ENCODE results near the gene USP21.

USP21 gene

GRCh38 chr1:161133220-161133740 is 26.0 kb upstream of the USP21 start:
- no peak for DNase-seq

DNA sequence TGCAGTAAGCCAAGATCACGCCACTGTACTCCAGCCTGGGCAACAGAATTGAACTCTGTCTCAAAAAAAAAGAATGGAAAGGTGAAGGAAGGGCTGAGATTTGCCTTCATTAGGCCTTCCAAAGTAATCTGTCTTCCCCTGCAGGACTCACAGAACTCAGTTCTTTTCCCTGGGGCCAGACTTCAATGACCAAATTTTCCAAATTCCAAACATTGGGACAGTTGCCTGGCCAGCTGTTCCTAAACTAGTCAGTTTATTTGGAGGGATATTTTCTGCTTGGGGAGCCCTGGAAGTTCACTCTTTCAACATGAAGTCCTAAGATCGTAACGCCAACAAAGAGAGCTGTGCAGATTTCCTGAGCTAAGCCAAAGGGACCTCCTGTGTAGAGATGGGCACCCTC is 21.4 kb upstream of the USP21 start:
- DNase-seq, result no peak

GRCh38 chr1:161138431-161138830 is 20.9 kb upstream of the USP21 start:
- no peak for DNase-seq

- DNase-seq, result peak; percentile 37
Measured at GRCh38 chr1:161139766-161140165, 19.5 kb upstream of the USP21 start.

GRCh38 chr1:161140755-161141400 is 18.4 kb upstream of the USP21 start:
- no peak for DNase-seq

- DNase-seq, result no peak
Measured at GRCh38 chr1:161145832-161146231, 13.5 kb upstream of the USP21 start.

- DNase-seq, result no peak
Measured at GRCh38 chr1:161153176-161153575, 6.1 kb upstream of the USP21 start.

GRCh38 chr1:161153682-161154337 is 5.5 kb upstream of the USP21 start, which contains the start of gene UFC1:
Gene UFC1, plus strand, starts transcription at chr1:161153978. Its CDS starts 20 bp downstream, at chr1:161153998.
- peak; percentile 91 for DNase-seq

DNA sequence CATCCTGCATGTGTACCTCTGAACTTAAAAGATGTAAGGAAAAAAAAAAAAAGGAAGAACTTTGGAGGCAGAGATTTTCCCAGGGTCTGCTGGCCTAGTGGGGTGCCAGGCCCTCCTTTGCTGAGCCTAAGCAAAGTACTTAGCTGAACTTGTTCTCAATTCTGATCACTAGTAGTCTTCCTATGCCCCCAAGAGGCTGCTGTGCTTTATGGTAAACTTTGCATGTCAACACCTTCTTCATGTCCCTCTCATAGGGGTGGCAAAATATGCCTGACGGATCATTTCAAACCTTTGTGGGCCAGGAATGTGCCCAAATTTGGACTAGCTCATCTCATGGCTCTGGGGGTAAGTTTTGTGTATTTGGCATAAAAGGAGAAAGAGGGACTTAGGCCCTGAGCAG is 1.4 kb upstream of the USP21 start:
- no peak for DNase-seq

DNA sequence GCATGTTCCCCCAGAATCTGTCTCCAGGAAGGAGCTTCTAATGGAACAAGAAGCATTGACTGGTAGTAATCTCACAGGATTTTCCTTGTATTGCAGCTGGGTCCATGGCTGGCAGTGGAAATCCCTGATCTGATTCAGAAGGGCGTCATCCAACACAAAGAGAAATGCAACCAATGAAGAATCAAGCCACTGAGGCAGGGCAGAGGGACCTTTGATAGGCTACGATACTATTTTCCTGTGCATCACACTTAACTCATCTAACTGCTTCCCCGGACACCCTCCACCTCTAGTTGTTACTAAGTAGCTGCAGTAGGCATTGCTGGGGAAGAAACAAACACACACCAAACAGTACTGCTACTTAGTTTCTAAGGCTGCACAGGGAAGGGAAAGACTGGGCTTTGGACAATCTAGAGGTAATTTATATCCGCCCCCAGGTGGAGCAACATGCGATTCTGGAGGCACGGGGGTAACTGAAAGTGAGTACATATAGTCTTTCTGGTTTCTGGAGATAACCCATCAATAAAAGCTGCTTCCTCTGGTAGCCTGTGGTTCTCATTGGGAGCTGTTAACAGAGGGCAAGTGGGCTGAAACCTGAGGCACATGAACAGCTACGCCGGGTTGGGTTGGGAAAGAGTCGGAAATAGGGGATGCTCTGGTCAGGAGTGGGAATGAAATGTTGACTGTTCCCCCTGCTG is 837 bp upstream of the USP21 start:
- no peak for DNase-seq

GRCh38 chr1:161159913-161160243 is 578 bp downstream of the USP21 start:
- no peak for DNase-seq

DNA sequence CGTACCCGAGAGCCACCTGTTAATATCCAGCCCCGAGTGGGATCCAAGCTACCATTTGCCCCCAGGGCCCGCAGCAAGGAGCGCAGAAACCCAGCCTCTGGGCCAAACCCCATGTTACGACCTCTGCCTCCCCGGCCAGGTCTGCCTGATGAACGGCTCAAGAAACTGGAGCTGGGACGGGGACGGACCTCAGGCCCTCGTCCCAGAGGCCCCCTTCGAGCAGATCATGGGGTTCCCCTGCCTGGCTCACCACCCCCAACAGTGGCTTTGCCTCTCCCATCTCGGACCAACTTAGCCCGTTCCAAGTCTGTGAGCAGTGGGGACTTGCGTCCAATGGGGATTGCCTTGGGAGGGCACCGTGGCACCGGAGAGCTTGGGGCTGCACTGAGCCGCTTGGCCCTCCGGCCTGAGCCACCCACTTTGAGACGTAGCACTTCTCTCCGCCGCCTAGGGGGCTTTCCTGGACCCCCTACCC is 1.4 kb downstream of the USP21 start:
- DNase-seq, result no peak

DNA sequence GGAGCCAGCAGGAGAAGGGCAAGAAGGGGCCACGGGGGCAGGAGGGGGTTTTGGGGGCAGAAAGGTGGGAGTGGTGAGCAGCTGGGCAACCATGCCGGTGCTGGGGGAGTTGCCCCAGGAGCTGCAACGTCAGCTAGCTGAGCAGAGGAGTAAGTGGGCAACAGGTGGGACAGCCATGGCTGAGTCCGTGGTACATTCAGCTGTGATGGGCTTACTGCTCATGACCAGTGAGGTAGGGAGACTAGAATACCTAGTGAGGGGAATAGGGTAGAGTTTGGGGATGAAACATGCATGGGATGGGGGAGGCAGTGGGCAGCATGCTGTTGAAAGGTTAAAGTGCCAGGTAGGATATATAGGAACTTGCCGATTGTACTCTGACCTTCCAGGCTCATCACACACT is 2.4 kb downstream of the USP21 start:
- DNase-seq, result no peak

GRCh38 chr1:161162052-161162451 is 2.8 kb downstream of the USP21 start:
- DNase-seq, result no peak

- DNase-seq, result no peak
Measured at GRCh38 chr1:161162806-161163205, 3.5 kb downstream of the USP21 start.

GRCh38 chr1:161163793-161164192 is 4.5 kb downstream of the USP21 start:
- DNase-seq, result no peak

GRCh38 chr1:161164901-161165610 is 5.8 kb downstream of the USP21 start:
- no peak for DNase-seq

DNA sequence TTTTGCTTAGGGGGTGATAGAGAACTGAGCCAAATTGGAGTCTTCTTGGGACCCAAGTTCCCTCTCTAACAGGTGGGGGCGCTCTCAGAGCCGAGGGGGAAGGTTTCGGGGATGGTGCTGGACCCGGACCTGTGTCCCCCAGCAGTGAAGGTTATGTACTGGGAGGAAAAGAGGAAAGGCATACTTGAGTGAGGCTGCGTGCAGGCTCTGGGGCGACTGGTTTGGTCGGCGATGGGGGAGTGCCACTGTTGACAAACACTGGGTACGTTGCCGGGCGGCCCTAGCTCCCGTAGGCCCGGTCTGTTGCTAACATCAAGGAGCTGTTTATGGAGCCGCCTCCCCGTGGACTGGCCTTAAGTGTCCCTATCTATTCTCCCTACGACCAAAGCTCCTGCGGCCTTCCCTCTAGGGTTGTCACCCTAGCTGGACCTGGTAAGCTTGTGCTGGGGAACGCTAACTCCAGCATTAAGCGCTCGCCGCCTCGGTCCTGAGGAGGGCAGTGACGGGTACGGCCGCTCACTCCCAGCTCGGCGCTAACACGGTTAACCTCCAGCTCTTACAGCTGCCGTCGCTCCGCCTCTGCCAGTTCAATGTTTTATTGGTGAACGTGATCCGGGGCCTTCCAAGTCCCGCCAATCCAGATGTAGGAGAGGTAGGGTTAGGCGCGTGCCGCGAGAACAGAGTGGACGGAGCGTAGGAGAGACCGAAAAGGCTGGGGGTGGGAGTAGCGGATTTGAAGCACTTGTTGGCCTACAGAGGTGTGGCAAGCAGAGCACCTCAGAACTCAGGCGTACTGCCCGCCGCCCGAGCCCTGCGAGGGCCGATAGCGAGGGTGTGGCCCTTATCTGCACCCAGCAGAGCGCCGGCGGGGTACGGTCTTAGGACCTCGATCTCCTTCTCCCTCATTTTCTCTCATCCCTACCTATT is 6.7 kb downstream of the USP21 start, which contains the start of gene PPOX:
TSS of gene PPOX (plus strand) at position 685 of the 927 bp plus-strand sequence. CDS start 422 bp downstream, outside the sequence.
- peak; percentile 98 for DNase-seq

GRCh38 chr1:161166669-161167548 is 7.6 kb downstream of the USP21 start:
- no peak for DNase-seq

DNA sequence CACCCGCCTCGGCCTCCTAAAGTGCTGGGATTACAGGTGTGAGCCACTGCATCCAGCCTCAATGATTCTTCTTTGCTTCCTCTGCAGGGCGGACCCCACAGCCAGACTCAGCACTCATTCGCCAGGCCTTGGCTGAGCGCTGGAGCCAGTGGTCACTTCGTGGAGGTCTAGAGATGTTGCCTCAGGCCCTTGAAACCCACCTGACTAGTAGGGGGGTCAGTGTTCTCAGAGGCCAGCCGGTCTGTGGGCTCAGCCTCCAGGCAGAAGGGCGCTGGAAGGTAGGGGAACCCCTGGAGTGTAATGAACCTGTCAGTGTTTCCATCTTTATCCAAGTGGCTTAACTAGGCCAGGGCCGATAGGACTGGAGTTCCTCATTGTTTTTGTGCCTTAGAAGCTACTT is 9.6 kb downstream of the USP21 start:
- no peak for DNase-seq

- DNase-seq, result no peak
Measured at GRCh38 chr1:161171191-161171590, 11.9 kb downstream of the USP21 start.
